Esophagus squamous epithelium (tissue), 4 donors: ENCODE results near the gene HOXD4.

Experiments
- CTCF ChIP-seq, 6 experiments: fragments of 450-650 bp in 4 of 6; fragments of 200-600 bp in 2 of 6; sonication (generic) in 2 of 6; IDR thresholded peaks; one replicate each; pipeline ENCODE4 v1.5.1; 2016 to 2019; ENCODE audit warnings: antibody characterized with exemption in 6 of 6, mild to moderate bottlenecking in 4 of 6, moderate library complexity in 4 of 6
- POLR2A ChIP-seq, 4 donors: fragments of 450-650 bp; IDR thresholded peaks; one replicate each; pipeline ENCODE4 v1.6.1; 2017; ENCODE audit warnings: antibody characterized with exemption in 4 of 4, mild to moderate bottlenecking in 4 of 4, moderate library complexity in 3 of 4

- TF ChIP-seq CTCF (IDR thresholded peaks at IDR 0.05) (no peak), POLR2A (IDR thresholded peaks at IDR 0.05) (no peak)
These were observed 17.3 kb upstream of the HOXD4 start for GRCh38 chr2:176134035-176134434.
